Activated naive CD4-positive, alpha-beta T cell treated with Interleukin-2 at 50 U/mL for 16 hours (primary cell): ENCODE data around the gene DNAH3.
A peak's percentile ranks its signal among the peaks of the same experiment; 100 is the strongest.
"Not testable (repeated sequence)": the region's sequence is repeated elsewhere in the genome, so short reads cannot be mapped to it uniquely, and the experiment has no call there.

Experiments
- DNase-seq: peaks from one replicate; pipeline ENCODE4 v3.0.0-alpha.2; 2020

The DNAH3 gene, protein sequence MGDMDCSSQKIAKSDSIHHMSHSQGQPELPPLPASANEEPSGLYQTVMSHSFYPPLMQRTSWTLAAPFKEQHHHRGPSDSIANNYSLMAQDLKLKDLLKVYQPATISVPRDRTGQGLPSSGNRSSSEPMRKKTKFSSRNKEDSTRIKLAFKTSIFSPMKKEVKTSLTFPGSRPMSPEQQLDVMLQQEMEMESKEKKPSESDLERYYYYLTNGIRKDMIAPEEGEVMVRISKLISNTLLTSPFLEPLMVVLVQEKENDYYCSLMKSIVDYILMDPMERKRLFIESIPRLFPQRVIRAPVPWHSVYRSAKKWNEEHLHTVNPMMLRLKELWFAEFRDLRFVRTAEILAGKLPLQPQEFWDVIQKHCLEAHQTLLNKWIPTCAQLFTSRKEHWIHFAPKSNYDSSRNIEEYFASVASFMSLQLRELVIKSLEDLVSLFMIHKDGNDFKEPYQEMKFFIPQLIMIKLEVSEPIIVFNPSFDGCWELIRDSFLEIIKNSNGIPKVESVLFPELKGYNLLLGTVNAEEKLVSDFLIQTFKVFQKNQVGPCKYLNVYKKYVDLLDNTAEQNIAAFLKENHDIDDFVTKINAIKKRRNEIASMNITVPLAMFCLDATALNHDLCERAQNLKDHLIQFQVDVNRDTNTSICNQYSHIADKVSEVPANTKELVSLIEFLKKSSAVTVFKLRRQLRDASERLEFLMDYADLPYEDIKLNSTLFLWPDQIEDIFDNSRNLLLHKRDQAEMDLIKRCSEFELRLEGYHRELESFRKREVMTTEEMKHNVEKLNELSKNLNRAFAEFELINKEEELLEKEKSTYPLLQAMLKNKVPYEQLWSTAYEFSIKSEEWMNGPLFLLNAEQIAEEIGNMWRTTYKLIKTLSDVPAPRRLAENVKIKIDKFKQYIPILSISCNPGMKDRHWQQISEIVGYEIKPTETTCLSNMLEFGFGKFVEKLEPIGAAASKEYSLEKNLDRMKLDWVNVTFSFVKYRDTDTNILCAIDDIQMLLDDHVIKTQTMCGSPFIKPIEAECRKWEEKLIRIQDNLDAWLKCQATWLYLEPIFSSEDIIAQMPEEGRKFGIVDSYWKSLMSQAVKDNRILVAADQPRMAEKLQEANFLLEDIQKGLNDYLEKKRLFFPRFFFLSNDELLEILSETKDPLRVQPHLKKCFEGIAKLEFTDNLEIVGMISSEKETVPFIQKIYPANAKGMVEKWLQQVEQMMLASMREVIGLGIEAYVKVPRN (N-terminal part only)

GRCh38 chr16:21150375-21151001, at the start of gene DNAH3:
DNAH3 (minus strand) TSS chr16:21150846; CDS start chr16:21150319, 527 bp downstream.
- no peak for DNase-seq

- DNase-seq, result no peak
Observed at GRCh38 chr16:21199607-21200218, 49.1 kb upstream of the DNAH3 start.

DNA sequence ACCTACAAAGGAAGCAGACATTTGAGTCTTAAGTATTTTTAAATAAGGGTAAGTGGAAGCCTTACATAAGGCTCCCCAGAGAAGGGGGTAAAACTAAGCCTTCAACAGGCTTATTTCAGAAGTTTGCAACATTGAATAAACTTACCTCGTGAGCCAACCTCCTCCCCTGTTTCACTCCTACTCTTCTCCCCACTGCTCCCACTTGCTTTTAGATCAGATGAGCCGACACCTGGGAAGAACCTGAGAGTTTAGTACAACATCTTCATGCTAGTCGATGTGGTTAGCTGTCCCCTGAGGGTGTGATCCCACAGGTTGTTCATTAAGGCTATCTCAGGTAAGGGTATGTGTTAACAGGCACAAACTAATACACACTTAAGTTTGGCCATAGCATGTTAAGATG, 47.0 kb upstream of the DNAH3 start:
- DNase-seq, result no peak

- DNase-seq, result no peak
Observed at GRCh38 chr16:21197112-21197511, 46.5 kb upstream of the DNAH3 start.

- not testable (repeated sequence) for DNase-seq
Observed at GRCh38 chr16:21195330-21195729, 44.7 kb upstream of the DNAH3 start.

DNA sequence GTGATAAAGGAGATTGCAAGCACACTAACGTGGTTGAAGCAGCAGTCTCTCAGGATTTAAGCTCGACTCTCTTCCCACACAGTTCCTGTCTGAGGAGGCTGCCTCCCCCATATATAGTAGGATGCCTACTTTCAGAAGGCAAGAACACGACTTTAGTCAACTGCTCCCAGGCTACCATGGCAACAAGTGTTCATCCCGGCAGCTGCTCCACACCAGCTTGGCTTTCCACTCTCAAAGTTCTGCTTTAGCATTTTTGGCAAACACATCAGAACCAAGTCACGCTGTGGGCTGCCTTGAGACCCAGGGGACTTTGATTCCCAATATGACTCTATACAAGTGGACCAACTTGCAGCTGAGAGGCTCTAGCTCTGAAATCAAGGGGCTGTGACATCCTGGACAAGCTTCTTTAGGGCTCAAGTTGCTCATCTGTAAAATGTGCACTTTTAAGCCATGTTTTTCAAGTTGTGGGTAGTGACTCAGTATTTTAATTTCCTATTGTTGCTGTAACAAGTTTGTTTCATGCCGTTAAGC, 44.2 kb upstream of the DNAH3 start:
- DNase-seq, result no peak

GRCh38 chr16:21192991-21193390, 42.3 kb upstream of the DNAH3 start:
- no peak for DNase-seq

- DNase-seq, result no peak
Observed at GRCh38 chr16:21190599-21190998, 40.0 kb upstream of the DNAH3 start.

GRCh38 chr16:21190013-21190412, 39.4 kb upstream of the DNAH3 start:
- DNase-seq, result no peak

GRCh38 chr16:21189311-21189710, 38.7 kb upstream of the DNAH3 start:
- no peak for DNase-seq

DNA sequence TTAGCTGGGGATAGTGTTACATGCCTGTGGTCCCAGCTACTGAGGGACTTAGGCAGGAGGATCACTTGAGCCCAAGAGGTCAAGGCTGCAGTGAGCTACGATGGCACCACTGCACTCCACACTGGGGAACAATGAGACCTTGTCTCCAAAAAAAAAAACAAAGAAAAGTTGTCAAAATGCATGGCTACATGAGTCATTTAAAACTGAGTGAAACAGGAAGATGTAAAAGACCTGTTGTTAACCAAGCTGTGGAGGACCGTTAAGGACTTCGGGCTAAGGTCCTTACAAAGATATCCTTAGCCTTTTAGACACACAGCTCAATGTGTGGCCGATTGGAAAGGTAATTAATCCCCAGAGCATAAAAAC, 35.7 kb upstream of the DNAH3 start:
- DNase-seq, result no peak

DNA sequence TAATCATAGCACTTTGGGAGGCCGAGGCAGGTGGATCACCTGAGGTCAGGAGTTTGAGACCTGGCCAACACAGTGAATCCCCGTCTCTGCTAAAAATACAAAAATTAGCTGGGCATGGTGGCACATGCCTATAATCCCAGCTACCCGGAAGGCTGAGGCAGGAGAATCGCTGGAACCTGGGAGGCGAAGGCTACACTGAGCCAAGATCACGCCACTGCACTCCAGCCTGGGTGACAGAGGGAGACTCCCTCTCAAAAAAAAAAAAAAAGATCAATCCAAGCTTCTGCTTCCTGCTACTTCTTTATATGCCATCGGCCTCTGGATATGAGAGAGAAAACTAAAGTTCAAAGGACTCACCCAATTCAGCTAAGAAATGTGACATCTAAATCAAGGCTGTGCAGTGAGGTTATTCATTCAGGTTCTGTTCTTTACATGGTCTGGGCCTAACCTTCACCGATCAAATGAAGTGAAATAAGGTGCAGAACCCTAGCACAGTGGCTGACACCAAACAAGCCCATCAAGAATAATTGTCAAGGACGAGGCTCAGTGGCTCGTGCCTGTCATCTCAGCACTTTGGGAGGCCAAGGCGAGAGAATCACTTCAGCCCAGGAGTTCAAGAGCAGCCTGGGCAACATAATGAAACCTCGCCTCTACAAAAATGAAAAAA, 35.1 kb upstream of the DNAH3 start:
- no peak for DNase-seq

- DNase-seq, result peak; percentile 30
Observed at GRCh38 chr16:21184834-21185233, 34.2 kb upstream of the DNAH3 start.

- DNase-seq, result no peak
Observed at GRCh38 chr16:21183995-21184394, 33.3 kb upstream of the DNAH3 start.

DNA sequence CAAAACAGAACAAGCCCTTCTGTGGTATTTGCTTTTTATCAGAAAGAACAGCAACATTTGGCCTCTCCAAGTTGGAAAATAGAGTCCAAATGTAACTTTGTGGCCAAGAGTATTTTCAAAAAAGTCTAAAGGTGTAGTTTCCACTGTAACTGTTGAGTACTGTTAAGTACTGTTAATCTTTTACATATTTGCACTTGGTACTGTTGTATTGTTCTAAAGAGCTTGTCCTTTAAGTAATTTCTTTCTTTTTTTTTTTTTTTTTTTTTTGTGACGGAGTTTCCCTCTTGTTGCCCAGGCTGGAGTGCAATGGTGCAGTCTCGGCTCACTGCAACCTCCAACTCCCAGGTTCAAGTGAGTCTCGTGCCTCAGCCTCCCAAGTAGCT, 29.3 kb upstream of the DNAH3 start:
- DNase-seq, result no peak

DNA sequence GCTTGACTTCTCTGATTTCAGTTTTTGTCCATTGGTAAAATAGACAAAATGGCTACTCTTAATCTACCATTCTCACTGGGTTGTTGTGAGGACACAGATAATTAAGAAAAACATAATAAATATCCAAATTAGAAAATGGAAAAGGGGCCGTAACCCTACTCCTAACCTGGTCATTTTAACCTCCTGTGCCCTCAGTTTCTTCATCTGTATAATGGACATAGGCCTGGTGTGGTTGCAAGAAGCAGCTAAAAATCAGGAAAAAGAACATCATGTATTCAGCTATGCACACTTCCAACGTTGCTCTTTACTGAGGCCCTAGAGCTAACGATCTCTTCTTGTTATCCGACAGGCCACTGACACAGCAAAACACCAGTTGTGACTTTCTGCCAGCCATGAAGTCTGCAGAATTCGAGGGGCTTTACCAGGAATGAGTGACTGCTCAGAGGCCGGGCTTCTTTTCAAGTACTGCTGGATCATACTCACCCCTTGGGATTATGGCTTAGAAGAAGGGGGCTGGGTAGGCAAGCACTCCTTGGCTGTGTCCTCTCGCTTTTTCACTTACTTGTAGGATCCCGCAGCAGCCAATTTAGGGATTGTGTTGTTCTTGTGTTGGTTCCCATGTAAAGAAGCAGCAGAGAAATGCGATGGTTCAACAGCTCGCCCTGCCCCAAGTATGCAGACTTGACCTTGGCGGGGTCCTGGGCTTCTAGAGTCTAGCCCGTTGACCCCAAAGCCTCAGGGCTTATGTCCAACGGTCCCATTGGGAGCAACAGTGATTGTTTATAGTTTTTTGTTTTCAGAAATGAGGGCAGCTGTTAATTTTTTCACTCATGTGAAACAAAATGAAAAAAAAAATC, 28.7 kb upstream of the DNAH3 start:
- no peak for DNase-seq

DNA sequence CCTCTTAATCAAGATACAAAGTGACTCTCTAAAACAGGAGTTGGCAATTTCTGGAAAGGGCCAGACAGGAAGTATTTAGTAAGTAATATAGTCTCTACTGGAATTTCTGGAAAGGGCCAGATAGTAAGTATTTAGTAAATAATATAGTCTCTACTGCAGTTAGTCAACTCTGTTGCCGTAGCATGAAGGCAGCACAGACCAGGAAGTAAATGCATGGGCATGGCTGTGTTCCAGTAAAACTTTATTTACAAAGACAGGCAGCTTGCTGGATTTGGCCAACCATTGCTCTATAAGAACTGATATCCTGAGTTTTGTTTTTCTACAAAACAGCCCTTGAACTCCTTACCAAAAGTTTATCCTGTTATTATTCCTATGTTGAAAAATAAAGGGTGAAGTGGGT, 24.8 kb upstream of the DNAH3 start:
- no peak for DNase-seq

DNA sequence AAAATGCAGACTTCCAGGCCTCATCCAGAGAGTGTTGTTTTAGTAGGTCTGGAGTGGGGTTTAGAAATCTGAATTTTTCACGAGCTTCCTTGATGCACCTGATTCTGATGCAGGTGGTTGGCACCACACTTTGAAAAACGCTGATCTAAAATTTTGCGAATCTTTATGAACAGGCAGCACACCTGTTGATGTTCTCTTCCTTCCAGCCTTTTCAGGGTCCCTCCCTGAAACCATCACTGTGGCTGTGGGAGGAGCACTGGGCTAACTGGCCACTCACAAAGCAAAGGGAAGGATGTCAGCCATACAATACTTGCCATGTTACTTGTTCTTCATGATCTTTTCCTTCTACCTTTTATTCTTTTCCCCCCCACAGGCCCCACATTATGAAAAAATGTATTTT, 22.0 kb upstream of the DNAH3 start:
- DNase-seq, result no peak

DNA sequence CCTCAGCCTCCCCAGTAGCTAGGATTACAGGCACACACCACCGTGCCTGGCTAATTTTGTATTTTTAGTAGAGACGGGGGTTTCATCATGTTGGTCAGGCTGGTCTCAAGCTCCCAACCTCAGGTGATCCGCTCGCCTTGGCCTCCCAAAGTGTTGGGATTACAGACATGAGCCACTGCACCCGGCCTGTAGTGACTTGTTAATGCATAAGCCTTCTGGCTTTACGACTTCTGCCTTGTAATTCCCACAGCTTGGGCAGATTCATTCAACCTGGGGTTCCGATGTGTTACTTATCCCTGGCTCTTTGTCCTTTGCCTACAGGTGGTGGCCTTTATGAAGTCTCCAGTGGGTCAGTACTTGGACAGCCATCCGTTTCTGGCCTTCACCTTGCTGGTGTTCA, 19.5 kb upstream of the DNAH3 start:
- DNase-seq, result not testable (repeated sequence)

GRCh38 chr16:21169249-21169981, 18.8 kb upstream of the DNAH3 start:
- DNase-seq, result no peak
